GM12873 (cell line): ENCODE results near the gene BIRC6.

Source experiments
- TF ChIP-seq, protein P1 (sequence below): IDR thresholded peaks from 2 replicates; pipeline ENCODE4 v1.5.1; 2012; ENCODE audit warnings: low read depth, mild to moderate bottlenecking, moderate library complexity, low read length, control low read depth; ENCODE audit not compliant: insufficient read depth; ENCODE audit errors: missing control alignments

BIRC6 gene

DNA sequence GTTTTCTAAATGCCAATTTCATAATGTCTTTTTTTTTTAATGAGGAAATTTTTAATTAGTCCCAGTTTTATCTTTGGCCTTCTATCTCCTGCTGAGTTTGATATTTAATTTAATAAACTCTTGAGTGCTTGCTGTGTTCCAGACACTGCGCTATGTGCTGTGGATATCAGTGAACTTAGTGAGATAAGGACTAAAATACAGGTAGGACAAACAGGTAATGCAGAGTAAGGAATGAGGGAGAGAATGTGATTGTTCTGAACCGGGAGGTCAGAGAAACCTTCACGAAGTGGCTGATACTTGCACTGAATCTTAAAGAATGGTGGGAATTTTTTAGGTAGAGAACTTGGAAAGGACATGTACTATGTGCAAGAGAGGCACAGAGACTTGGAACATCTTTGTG lies 299.2 kb downstream of the BIRC6 start:
- TF ChIP-seq, protein P1, sequence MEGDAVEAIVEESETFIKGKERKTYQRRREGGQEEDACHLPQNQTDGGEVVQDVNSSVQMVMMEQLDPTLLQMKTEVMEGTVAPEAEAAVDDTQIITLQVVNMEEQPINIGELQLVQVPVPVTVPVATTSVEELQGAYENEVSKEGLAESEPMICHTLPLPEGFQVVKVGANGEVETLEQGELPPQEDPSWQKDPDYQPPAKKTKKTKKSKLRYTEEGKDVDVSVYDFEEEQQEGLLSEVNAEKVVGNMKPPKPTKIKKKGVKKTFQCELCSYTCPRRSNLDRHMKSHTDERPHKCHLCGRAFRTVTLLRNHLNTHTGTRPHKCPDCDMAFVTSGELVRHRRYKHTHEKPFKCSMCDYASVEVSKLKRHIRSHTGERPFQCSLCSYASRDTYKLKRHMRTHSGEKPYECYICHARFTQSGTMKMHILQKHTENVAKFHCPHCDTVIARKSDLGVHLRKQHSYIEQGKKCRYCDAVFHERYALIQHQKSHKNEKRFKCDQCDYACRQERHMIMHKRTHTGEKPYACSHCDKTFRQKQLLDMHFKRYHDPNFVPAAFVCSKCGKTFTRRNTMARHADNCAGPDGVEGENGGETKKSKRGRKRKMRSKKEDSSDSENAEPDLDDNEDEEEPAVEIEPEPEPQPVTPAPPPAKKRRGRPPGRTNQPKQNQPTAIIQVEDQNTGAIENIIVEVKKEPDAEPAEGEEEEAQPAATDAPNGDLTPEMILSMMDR, result no peak

GRCh38 chr2:32663864-32664263 lies 307.0 kb downstream of the BIRC6 start:
- TF ChIP-seq, protein P1, result no peak

- TF ChIP-seq, protein P1, result no peak
Observed at GRCh38 chr2:32666704-32667103, 309.9 kb downstream of the BIRC6 start.

DNA sequence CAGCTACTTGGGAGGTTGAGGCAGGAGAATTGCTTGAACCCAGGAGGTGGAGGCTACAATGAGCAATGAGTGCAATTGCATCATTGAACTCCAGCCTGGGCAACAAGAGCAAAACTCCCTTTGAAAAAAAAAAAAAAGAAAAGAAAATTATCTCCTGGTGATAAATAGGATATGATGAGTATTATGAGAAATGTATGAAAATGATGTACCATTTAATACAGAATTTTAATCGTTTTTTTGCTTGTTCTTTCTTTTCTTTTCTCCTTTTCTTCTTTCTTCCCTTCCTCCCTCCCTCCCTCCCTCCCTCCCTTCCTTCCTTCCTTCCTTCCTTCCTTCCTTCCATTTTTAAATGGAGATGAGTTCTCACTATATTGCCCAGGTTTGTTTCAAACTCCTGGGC lies 311.4 kb downstream of the BIRC6 start:
- TF ChIP-seq, protein P1, result no peak
